COR-L47 (cell line): ENCODE measurements around the gene CEL.
"Not testable (repeated sequence)": the region's sequence is repeated elsewhere in the genome, so short reads cannot be mapped to it uniquely, and the experiment has no call there.

Experiments used
- DNase-seq: peaks from one replicate; lab custom pipeline; 2025; lab: John Stamatoyannopoulos, UW

CEL gene

DNA sequence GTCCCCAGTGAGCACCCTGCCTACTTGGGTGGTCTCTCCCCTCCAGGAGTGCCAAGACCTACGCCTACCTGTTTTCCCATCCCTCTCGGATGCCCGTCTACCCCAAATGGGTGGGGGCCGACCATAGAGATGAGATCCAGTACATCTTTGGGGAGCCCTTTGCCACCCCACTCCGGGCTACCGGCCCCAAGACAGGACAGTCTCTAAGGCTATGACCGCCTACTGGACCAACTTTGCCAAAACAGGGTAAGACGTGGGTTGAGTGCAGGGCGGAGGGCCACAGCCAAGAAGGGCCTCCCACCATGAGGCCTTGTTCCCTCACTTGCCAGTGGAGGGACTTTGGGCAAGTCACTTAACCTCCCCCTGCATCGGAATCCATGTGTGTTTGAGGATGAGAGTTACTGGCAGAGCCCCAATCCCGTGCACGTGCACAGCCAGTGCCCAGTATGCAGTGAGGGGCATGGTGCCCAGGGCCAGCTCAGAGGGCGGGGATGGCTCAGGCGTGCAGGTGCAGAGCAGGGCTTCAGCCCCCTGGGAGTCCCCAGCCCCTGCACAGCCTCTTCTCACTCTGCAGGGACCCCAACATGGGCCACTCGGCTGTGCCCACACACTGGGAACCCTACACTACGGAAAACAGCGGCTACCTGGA is 24.6 kb downstream of the CEL start:
- not testable (repeated sequence) for DNase-seq

DNA sequence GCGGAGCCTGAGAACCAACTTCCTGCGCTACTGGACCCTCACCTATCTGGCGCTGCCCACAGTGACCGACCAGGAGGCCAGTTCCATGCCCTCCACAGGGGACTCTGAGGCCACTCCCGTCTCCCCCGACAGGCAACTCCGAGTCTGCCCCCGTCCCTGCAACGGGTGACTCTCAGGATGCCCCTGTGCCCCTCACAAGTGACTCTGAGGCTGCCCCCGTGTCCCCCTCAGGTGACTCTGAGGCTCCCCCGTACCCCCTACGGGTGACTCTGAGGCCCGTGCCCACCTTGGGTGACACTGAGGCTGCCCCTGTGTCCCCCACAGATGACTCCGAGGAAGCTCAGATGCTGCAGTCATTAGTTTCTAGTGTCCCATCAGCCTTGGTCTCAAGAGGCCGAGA is 25.1 kb downstream of the CEL start:
- DNase-seq: no peak

DNA sequence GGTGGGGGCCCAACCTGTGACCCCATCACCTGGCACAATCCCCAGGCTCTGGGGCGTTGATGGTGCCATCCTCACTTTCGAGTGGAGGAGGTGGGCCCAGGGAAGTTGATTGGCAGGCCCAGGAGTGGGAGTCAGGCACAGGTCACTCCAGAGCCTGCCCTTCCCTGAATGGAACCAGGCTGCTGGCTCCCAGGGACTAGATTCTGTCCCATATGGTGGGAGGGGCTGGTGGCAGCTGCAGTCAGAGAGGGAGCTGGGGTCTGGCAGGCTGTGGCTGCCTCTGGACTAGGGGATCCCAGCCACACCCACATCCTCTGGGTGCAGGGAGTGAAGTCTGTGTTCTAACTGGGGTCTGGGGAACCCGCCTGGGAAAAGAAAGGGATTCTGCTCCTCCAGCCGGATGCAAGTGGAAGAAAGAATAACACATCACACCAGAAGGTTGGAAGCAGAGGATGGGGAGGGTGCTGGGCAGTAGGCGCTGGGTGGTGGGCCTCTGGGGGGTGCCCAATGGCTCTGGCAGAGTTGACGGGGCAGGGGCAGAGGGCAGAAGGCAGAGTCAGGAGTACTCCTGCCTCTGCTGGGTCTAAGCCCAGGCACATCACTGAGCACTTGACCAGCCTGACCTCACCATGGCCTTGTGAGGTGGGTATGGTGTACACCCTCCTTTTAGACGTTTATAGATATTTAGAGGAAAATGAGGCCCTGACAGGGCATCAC is 25.8 kb downstream of the CEL start:
- DNase-seq: no peak

DNA sequence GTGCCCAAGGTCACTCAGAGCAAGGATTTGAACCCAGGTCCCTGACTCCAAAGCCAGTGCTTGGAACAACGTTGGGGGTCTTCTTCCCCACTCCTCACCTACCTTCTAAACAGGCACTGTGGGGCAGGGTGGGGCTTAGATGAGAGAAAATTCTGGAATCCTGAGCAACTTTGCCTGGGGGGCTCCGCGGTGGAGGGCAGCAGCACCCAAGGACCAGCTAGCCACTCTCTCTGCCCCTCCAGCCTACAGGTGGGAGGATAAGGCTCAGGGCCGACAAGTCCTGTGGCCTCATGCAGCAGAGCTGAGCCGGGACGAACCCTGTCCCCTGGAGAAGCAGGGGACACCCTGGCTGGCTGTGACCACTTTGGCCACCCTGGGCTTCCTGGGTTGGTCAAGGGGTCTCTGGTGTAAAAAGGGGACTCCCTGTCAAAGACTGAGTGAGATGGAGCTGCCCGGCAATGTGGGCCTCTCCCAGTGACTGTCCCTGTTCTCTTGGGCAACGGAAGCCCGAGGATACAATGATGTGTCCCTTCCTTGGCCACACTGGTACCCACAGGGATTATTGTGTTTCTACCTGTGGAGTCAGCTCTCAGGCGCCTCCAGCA is 26.5 kb downstream of the CEL start:
- no peak for DNase-seq

DNA sequence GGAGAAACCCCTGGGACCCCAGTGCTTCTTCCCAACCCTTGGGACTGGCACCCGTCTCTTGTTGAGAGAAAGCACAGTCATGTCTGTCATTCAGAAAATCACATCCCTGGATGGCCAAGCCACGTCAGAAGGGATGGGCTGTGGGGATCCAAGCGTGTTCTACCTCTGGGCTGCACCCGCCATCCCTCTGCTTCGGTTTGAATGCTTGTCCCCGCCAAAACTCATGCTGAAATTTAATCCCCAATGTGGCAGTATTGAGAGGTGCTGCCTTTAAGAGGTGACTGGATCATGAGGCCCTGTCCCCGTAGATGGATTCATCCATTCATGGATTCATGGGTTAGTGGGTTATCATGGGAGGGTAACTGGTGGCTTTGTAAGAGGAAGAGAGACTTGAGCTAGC is 27.0 kb downstream of the CEL start:
- no peak for DNase-seq

DNA sequence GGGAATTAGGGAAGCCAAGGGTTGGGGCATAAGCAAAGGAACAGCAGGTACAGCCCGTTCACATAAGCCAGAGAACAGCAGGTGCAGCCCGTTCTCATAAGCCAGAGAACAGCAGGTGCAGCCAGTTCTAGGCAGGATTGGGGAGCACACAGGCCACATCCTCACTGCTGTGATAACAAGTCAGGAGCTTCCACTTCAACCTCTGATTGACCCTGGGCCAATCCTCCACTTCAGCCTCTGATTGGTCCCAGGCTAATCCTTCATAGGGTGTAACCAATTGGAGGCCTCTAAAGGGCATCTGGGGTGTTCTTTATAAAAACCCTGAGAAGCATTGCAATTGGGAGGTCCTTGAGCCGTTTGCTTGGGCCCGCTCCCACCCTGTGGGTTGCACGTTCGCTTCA is 27.5 kb downstream of the CEL start:
- peak; percentile 10 for DNase-seq

DNA sequence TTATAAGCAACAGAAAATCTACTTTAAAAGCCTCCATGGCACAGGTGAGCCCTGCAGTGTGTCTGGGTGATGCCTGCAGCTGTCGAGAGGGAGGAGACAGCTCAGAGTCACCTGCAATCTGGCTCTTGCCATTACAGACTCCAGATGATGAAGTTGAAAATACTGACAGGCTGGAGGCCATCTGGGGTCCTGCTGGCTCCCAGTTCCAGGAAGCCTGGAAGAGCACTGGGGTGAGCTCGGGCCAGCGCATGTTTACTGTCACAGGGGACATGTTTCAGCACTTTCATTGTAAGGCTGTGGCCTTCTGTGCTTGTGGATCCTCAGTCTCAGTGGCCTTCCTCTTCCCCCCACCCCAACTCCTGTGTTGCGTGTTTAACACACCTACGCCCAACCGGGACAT is 28.4 kb downstream of the CEL start:
- DNase-seq: no peak

DNA sequence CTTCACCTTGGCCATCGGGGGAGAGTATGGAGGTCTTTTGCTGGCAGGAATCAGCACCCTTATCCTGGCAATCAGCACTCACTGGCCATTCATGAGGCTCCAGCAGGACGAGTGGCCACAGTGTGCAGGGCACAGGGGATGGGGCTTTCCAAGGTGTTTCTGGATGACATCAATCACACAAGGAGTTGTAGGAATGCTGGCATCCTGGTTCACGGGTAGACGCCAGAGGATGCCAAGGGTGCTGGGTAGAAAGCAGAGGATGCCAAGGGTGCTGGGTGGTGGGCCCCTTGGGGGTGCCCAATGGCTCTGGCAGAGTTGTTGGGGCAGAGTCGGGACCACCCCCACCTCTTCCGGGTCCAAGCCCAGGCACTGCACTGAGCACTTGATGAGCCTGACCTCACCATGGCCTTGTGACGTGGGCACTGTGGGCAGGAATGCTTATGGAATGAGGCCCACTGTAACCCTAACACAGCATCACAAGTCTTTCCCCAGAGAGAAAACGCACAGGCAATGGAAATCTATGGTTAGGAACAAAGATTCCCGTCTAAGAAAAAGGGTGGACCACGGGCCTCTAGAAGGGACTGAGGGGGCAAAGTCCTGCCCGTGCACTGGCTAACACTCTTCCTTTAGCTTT is 29.1 kb downstream of the CEL start:
- DNase-seq: no peak

DNA sequence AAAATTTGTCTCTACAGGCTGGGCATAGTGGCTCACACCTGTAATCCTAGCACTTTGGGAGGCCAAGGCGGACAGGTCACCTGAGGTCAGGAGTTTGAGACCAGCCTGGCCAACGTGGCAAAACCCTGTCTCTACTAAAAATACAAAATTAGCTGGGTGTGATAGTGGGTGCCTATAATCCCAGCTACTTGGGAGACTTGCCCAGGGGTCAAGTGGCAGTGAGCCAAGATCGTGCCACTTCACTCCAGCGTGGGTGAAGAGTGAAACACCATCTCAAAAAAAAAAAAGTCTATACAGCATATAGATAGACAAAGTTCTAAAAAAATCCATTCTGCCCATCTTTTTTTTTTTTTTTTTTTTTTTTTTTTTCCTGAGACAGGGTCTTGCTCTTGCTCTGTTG is 32.6 kb downstream of the CEL start:
- DNase-seq: not testable (repeated sequence)

DNA sequence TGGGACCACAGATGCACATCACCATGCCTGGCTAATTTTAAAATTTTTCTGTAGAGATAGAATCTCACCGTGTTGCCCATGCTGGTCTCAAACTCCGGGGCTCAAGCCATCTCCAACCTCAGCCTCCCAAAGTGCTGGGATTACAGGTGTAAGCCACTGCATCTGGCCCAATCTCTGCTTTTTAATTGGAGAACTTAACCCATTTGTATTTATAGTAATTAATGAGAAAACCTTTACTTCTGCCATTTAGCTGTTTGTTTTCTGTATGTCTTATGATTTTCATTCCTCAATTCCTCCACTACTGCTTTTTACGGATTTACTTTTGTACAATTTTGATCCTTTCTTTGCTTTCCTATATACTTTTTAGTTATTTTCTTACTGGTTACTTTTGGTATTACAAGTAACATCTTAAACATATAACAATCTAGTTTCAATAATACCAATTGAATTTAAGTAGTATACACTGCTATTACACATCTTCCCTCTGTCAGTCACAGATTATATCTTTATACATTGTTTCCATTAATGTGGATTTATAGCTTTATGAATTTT is 33.1 kb downstream of the CEL start:
- DNase-seq: no peak

DNA sequence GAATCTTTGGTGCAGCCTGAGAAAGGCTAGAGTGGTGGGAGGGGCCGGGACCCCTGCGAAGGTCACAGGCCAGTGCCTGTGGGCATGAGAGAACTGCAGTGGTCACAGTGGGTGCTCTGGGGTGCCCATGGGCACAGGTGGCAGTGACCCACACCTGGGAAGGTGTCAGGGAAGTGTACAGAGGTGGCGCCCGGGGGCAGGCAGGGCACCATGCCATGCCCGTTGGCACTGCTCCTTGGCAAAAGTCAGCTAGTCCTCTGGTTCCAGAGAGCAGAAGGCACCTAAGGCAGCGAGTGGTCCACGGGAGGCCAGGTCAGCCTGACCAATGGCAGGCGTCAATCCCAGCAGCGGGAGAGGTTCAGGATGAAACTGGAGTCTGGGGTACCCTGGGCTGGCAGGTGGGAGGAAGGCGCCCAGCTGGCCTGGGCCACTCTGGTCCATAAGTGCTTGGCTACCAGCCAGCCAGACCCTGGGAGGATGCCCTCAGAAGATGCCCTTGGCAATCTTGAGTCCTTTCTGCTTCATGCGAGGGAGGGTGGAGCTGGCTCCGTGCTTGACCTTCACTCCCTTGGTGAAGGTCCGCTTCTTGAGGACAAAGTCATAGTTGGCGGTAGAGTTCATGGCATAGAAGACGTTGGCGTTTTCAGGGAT is 36.4 kb downstream of the CEL start:
- no peak for DNase-seq

DNA sequence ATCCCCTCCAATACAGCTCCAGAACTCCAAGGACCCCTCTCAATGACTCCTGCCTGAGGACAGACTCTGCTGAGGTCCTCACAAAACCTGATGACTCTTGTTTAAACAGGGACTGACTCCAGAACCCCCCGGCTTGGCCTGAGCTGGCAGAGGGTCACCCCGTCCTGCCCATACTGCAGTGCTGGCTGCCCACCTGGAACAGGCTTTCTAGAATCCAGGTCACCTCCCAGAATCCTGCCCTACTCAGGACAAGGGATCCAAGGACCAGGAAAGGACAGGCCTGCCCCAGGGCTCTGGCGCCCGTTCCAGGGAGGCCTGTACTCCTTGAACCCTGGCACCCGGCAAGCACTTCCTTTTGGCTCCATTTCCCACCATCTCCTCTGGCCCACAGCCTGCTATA is 37.1 kb downstream of the CEL start:
- no peak for DNase-seq

DNA sequence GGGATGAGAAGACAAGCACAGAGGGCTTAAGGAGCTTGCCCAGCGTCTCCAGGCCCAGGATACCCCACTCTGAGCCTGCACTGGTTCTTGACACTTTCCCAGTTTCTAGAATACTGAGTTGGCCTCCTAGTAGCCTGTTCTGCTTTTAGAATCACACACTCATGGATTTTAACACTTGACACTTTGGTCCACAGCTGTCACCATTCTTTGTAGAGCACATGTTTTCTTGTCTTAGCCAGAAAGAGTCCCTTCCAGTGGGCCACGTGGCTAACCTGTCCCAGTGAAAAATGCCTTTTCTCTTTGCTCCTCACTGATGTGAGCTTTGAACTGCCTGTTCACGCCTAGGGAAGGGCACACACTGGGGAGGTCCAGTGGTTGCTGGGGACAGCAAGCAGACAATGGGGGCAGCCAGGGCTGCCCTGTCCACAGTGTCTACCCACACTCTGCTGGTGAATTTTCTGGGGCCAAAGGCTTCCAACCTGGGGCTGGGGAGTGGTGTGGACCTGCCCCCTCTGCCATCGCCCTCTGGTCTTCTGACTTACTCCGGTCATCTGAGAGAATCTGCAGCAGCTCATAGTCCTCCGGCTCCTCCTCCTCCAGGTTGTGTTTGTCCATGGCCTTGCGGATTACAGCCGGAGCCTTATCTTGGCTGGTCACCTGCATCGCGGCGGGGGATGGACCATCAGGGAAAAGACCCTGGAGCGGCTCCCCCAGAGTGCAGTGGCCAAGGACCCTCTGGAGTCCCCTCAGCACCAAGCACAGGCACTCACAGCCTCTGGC is 38.1 kb downstream of the CEL start:
- no peak for DNase-seq

DNA sequence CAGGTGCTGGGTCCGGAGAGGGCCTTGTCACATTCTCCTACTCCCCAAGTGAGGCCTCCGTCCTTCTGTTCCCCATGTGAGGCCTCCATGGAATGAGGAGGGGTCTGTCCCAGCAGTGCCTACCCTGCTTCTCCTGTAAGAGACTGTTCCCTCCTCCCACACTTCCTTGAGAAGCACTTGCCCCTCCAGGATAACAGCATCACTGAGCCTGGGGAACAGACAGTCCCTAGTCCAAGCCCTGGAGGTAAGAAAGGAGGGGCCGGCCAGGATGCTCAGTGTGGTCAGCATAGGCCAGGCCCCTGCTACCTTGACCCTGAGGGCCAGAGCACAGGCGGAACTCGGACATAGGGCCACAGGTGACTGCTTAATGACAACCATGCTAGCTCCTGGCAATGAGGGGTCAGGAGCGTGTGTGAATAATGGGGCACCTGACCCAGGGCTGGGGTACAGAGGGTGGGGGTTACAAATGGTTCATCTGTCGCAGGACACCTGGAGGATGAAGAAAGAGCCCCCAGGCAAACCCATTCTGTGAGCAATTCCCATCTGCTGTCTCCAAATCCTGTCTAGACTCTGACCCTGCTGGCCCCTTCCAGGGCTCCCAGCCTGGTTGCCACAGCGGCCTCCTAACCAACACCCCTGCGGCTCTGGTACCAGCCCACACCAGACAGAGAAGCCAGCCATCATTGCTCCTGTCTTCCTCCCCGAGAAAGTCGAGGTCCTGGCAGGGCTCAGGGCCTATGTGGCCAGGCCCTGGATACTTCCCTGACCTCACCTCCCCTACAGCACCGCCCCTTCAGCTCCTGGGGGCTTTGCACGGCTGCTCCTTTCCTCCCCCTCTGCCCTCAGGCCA is 39.0 kb downstream of the CEL start:
- no peak for DNase-seq

DNA sequence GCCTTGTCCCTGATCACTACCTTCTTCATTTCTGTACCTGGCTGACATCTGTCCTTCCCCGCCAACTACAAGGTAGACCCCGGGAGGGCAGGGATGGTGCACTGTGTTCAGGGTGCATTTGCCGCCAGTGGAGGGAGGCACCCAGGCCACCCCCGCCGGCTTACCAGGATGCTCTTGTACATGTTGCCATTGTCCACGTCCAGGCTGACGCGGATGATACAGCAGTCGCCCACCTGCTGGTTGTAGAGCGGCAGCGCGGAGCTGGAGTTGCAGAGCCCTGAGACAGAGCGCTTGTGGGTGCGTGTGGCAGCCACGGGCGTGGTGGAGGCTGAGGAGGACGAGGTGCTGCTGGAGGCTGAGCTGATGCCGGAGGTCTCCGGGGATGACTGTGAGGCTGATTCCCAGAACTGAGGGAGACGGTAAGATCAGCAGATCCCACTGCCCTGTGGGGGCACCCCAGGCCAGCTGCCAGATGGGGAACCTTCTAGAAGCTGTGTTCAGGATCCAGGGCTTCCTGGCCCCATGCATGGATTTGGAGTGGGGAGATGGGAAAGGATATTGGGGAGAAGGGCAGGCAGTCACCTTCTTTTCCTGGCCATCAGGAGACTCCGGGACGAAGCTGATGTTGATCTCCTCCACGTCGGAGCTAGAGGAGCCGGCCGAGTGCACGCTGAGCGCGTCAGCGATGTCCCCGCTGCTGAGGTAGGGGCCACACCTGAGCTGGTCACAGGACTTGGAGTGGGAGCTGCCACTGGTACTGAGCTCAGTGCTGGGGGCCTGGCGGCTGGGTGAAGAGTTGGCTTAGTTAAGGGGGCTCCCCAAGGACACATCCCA is 39.8 kb downstream of the CEL start:
- DNase-seq: no peak

DNA sequence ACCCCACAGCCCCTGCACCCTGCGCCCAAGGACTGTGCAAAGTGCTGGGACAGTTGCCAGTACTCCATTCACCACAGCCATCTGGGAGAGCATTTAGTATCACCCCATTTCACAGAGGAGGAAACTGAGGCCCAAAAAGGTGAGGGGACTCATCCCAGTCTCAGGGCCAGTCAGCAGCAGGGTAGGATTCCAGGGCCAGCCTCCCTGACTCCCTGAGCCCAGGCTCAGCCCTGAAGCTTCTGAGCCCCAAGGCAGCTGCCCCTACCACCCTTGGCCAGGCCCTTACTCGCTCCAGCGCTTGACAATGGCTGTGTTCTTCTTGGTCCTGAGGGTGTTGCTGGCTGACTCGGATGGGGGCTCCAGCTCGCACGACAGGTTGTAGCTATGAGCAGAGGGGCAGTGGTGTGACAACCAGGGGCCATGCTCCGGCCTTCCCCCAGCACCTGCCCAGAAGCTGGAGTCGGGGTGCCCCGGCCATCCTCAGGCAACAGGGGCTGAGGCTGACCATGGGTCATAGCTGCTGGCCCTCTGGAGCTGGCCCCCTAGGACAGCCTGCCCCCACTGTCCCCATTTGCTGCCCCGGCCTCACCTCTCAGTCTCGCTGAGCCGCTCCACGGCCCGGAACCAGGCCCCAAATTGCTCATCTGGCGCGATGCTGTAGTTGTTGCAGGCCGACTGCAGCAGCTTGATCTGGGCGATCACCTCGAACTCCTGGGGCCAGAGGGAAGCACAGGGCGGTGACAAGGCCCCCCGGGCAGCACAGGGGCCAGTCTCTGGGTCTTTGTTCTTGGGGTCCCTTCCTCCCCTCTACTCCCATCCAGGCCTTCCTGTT is 40.6 kb downstream of the CEL start:
- DNase-seq: no peak

DNA sequence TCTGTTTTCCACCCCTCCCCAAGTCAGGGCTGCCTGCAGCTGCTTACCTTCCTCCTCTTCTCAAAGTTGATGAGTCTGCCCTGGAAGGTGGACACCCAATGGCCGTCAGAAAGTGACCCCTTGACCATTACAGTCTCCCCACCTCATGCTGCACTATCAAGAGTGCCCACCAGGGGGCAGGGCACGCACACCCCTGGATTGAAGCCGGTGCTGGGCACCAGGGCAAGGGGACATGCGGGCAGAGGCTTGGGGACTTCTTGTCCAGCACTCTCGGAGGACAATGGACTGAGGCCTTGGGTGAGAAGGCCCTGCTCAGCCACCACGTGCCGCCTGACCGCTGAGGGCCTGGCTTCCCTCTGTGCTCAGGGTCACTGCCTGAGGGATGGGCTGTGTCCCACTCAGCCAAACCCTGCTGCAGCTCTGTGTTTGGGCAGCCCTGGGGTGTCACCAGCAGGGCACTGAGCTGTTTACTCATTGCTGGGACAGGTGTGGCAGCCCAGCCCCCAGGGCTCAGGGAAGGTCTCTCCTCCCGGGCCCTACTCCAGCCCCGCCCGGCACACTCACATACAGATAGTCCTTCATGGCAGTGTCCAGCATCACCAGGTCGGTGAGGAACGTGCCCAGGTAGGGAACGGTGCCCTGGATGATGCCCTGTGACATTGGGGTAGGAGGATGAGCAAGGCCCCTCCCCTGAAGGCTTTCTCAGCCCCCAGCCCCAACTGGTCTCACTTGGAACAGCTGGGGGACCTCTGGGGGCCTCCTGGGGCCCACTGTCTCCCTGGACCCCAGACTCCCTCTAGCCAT is 41.6 kb downstream of the CEL start:
- no peak for DNase-seq

DNA sequence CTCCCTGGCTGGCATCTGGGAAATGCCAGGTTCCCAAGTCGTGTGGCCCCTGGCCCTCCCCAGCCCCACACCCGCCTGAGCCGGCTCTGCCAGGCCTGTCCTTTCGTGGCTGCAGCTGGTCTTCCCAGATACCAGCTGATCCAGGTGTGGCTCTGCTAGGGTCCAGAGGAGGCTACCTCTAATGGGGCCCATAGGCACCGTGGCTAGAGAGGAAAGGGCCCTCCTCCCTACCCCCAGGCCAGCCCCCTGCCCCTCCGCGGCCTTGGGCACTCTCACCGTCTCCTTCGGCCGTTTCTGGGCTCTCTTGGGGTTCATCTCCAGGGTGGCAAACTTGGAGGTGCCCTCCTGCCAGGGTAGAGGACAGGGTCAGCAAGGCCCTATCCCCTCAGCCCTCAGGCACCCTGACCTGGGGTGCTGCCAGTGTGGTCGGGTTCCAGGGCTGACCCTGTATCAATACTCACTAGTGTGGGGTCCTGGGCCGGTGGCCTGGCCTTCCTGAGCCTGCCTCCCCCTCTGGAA is 42.3 kb downstream of the CEL start:
- no peak for DNase-seq
